ENCODE results near the gene MAGEH1. TPM values are rescaled to one million over a fixed set of nuclear protein-coding genes. Genes with fewer than 3 reads are reported as not detected.
"Not testable (repeated sequence)": the region's sequence is repeated elsewhere in the genome, so short reads cannot be mapped to it uniquely, and the experiment has no call there.

The MAGEH1 gene
- total RNA-seq, 2 donors from 2014 or later: 19.6 to 37.9 TPM

GRCh38 chrX:55479956-55480355 lies 28.0 kb downstream of the MAGEH1 start:
- H3K36me3 ChIP-seq (ENCODE audit: control insufficient read depth, insufficient read depth, low read length); H3K27ac Mint-ChIP-seq; H3K9ac ChIP-seq (ENCODE audit: extremely low read depth, low read length, poor library complexity, severe bottlenecking); H3K4me3 Mint-ChIP-seq; H3K4me1 ChIP-seq (ENCODE audit: control insufficient read depth, insufficient read depth, low read length); H3K27me3 Mint-ChIP-seq (ENCODE audit: insufficient read depth); H3K4me1 Mint-ChIP-seq; H3K4me3 ChIP-seq (ENCODE audit: low read length); H3K36me3 Mint-ChIP-seq (ENCODE audit: low read depth); H3K27ac ChIP-seq (ENCODE audit: low read depth, low read length); DNase-seq; H3K27me3 ChIP-seq (ENCODE audit: control insufficient read depth, insufficient read depth, low read length, poor library complexity, severe bottlenecking); H3K9me3 ChIP-seq (ENCODE audit: control insufficient read depth, low read length): not testable (repeated sequence)
- H3K9me3 Mint-ChIP-seq: peaks cover 33% of the 10 kb centered on the region
- 88% methylated on average over 6 of the region's 8 CpGs; no CpG with 5 or more reads in 1 of the 2 experiments for WGBS, 2 experiments (ENCODE audit: insufficient coverage in 1 of 2, insufficient read length in 1 of 2)

GRCh38 chrX:55480390-55481062 lies 28.6 kb downstream of the MAGEH1 start:
- no peak overlapping the region for H3K4me3 Mint-ChIP-seq
- Histone ChIP-seq H3K9me3 (ENCODE audit: control insufficient read depth, low read length) (no peaks in the 10 kb centered on the region), H3K27me3 (ENCODE audit: control insufficient read depth, insufficient read depth, low read length, poor library complexity, severe bottlenecking) (no peaks in the 10 kb centered on the region)

GRCh38 chrX:55484948-55485347 lies 33.0 kb downstream of the MAGEH1 start:
- no peak overlapping the region for H3K9ac ChIP-seq (ENCODE audit: extremely low read depth, low read length, poor library complexity, severe bottlenecking)
- no peaks in the 10 kb centered on the region for H3K4me1 Mint-ChIP-seq
- no peak for TF ChIP-seq CTCF (conservative IDR thresholded peaks at IDR 0.05)
- no peaks in the 10 kb centered on the region for H3K27me3 Mint-ChIP-seq (ENCODE audit: insufficient read depth)
- no peak for DNase-seq
- H3K36me3 Mint-ChIP-seq (ENCODE audit: low read depth): peaks cover 17% of the 10 kb centered on the region
- H3K4me3 ChIP-seq (ENCODE audit: low read length): no peak overlapping the region
- H3K27me3 ChIP-seq (ENCODE audit: control insufficient read depth, insufficient read depth, low read length, poor library complexity, severe bottlenecking): no peaks in the 10 kb centered on the region
- no peaks in the 10 kb centered on the region for H3K9me3 ChIP-seq (ENCODE audit: control insufficient read depth, low read length)
- H3K4me1 ChIP-seq (ENCODE audit: control insufficient read depth, insufficient read depth, low read length): no peaks in the 10 kb centered on the region
- peaks cover 65% of the 10 kb centered on the region for H3K9me3 Mint-ChIP-seq
- H3K36me3 ChIP-seq (ENCODE audit: control insufficient read depth, insufficient read depth, low read length): peaks cover 10% of the 10 kb centered on the region
- H3K4me3 Mint-ChIP-seq: no peak overlapping the region
- H3K27ac ChIP-seq (ENCODE audit: low read depth, low read length): no peak overlapping the region
- H3K27ac Mint-ChIP-seq: no peak overlapping the region

More at GRCh38 chrX:55480390-55481062, 28.6 kb downstream of the MAGEH1 start:
- Mint-ChIP-seq H3K9me3 (peaks cover 36% of the 10 kb centered on the region), H3K4me1 (no peaks in the 10 kb centered on the region), H3K27ac (no peak overlapping the region), H3K36me3 (ENCODE audit: low read depth) (no peaks in the 10 kb centered on the region), H3K27me3 (ENCODE audit: insufficient read depth) (no peaks in the 10 kb centered on the region)
- H3K4me1 ChIP-seq (ENCODE audit: control insufficient read depth, insufficient read depth, low read length): no peaks in the 10 kb centered on the region
- TF ChIP-seq CTCF (conservative IDR thresholded peaks at IDR 0.05): no peak
- no peak overlapping the region for H3K4me3 ChIP-seq (ENCODE audit: low read length)
- H3K36me3 ChIP-seq (ENCODE audit: control insufficient read depth, insufficient read depth, low read length): no peaks in the 10 kb centered on the region
- no peak overlapping the region for H3K9ac ChIP-seq (ENCODE audit: extremely low read depth, low read length, poor library complexity, severe bottlenecking)
- no peak overlapping the region for H3K27ac ChIP-seq (ENCODE audit: low read depth, low read length)
- 86% methylated on average over 3 of the region's 3 CpGs; no CpG with 5 or more reads in 1 of the 2 experiments for WGBS, 2 experiments (ENCODE audit: insufficient coverage in 1 of 2, insufficient read length in 1 of 2)
- no peak for DNase-seq

- H3K4me3 Mint-ChIP-seq: no peak overlapping the region
- Histone ChIP-seq H3K4me3 (ENCODE audit: low read length) (no peak overlapping the region), H3K27me3 (ENCODE audit: control insufficient read depth, insufficient read depth, low read length, poor library complexity, severe bottlenecking) (no peaks in the 10 kb centered on the region), H3K27ac (ENCODE audit: low read depth, low read length) (no peak overlapping the region), H3K9me3 (ENCODE audit: control insufficient read depth, low read length) (no peaks in the 10 kb centered on the region), H3K4me1 (ENCODE audit: control insufficient read depth, insufficient read depth, low read length) (no peaks in the 10 kb centered on the region), H3K36me3 (ENCODE audit: control insufficient read depth, insufficient read depth, low read length) (peaks cover 10% of the 10 kb centered on the region), H3K9ac (ENCODE audit: extremely low read depth, low read length, poor library complexity, severe bottlenecking) (no peak overlapping the region)
- H3K27me3 Mint-ChIP-seq (ENCODE audit: insufficient read depth): no peaks in the 10 kb centered on the region
- peaks cover 70% of the 10 kb centered on the region for H3K9me3 Mint-ChIP-seq
- TF ChIP-seq CTCF (conservative IDR thresholded peaks at IDR 0.05): no peak
- no peak overlapping the region for H3K27ac Mint-ChIP-seq
- 95 to 100% methylated on average over 1 to 3 of the region's 3 CpGs for WGBS, 2 experiments (ENCODE audit: insufficient coverage in 1 of 2, insufficient read length in 1 of 2)
- no peaks in the 10 kb centered on the region for H3K4me1 Mint-ChIP-seq
- DNase-seq: peak; percentile 8
- H3K36me3 Mint-ChIP-seq (ENCODE audit: low read depth): peaks cover 17% of the 10 kb centered on the region
Observed at GRCh38 chrX:55486736-55487135, 34.8 kb downstream of the MAGEH1 start.

All from endodermal cell (in vitro differentiated cells).